GM10248 (cell line): ENCODE results near the gene SUFU.

Source experiments
- CTCF ChIA-PET: fragments of 300-600 bp; sonication (Branson Sonifier 250); formaldehyde crosslinking; extraction: SDS; loops from one replicate; lab custom pipeline; 2021; ENCODE audit warnings: antibody characterized with exemption; lab: Yijun Ruan, JAX
- POLR2A ChIA-PET: fragments of 350-650 bp; sonication (Branson Sonifier 250); formaldehyde crosslinking; extraction: SDS; loops from one replicate; lab custom pipeline; 2020; ENCODE audit warnings: antibody characterized with exemption; lab: Yijun Ruan, JAX
- DNase-seq: peaks from one replicate; pipeline ENCODE4 v3.0.0; 2012; ENCODE audit errors: extremely low spot score
- TF ChIP-seq, protein P1 (sequence below): IDR thresholded peaks from 2 replicates; pipeline ENCODE4 v1.5.1; 2012; ENCODE audit warnings: mild to moderate bottlenecking, low read depth; ENCODE audit errors: extremely low read depth, missing control alignments, control extremely low read depth

Gene SUFU

DNA sequence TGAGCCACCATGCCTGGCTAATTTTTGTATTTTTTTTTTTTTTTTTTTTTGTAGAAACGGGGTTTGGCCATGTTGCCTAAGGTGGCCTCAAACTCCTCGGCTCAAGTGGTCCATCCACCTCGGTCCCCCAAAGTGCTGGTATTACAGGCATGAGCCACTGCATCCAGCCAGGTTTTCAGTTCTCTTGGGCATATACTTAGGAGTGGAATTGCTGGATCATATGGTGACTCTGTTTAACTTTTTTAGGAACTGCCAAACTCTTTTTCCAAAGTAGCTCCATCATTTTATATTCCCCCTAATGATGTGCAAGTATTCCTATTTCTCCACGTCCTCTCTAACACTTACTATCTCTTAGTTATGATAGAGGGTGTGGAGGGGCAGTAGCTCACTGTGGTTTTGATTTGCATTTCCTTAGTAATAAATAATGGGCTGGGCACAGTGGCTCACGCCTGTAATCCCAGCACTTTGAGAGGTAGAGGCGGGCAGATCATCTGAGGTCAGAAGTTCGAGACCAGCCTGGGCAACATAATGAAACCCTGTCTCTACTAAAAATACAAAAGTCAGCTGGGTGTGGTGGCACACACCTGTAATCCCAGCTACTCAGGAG lies 41.6 kb downstream of the SUFU start:
- DNase-seq: no peak
- CTCF ChIA-PET: no interaction called here
- TF ChIP-seq, protein P1, sequence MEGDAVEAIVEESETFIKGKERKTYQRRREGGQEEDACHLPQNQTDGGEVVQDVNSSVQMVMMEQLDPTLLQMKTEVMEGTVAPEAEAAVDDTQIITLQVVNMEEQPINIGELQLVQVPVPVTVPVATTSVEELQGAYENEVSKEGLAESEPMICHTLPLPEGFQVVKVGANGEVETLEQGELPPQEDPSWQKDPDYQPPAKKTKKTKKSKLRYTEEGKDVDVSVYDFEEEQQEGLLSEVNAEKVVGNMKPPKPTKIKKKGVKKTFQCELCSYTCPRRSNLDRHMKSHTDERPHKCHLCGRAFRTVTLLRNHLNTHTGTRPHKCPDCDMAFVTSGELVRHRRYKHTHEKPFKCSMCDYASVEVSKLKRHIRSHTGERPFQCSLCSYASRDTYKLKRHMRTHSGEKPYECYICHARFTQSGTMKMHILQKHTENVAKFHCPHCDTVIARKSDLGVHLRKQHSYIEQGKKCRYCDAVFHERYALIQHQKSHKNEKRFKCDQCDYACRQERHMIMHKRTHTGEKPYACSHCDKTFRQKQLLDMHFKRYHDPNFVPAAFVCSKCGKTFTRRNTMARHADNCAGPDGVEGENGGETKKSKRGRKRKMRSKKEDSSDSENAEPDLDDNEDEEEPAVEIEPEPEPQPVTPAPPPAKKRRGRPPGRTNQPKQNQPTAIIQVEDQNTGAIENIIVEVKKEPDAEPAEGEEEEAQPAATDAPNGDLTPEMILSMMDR: no peak
- POLR2A ChIA-PET: interaction anchor here (0.6 kb wide), 1 partner anchor 27 kb away, joined by 4 read pairs; no protein-coding TSS in a partner anchor

DNA sequence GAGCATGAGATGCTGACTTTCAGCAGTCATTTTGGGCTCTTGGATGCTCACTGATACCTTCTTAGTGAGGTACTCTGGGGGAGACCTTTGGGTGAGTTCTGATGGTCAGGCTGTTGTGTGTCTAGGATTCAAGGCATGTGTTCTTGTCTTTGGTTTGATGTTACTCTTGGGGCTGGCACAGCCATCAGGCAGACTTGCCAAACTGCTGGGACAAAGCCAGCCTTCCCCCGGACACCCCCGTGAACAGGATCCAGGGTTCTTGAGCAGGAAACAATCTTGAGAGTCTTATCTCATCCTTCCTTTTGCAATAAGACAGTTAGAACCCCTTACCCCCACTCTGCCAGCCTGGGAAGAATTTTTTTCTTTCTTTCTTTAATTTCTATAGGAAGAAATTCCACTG lies 42.2 kb downstream of the SUFU start:
- CTCF ChIA-PET: no interaction called here
- POLR2A ChIA-PET: interaction anchor here (0.6 kb wide), 1 partner anchor 27 kb away, joined by 4 read pairs; no protein-coding TSS in a partner anchor
- TF ChIP-seq, protein P1: no peak
- DNase-seq: no peak

DNA sequence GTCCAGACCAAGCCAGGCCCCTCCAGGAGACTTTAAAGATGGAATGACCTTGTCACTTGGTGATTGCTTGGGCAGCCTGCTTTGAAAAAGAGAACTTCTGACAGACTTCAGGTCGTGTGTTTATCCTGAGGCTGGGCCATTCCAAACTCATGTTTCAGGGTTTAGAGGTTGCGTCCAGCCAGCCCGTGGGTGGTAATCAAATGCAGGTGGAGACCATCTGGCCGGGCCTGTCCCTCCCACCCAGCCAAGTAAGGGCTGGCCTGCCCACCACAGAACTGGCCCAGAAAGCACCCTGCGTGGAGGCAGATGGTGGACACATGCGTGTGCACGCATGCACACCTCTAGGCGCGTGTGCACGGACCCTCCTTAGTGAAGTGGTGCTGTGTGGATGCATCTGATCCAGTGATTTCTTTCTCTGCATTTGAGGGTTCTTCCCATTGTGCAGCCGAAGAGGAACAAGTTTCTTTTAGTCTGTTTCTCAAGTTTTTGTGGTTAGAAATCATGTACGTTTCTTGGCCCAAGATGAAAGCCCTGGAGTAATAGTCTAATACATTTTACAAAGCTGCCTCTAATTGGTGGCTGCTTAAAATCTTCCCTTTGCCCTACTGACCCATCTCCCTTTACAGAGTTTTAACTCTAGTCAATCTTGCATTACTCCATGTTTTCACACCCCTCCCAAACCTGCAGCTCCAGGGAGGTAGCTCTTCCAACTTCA lies 43.0 kb downstream of the SUFU start:
- POLR2A ChIA-PET: interaction anchor here (0.6 kb wide), 1 partner anchor 584 kb away, joined by 5 read pairs; no protein-coding TSS in a partner anchor
- CTCF ChIA-PET: interaction anchor here (1.1 to 3.0 kb wide), 5 partner anchors 37 to 415 kb away, joined by 3 to 9 read pairs (median 4); partner anchors contain the start of genes ACTR1A and SUFU
- DNase-seq: no peak
- TF ChIP-seq, protein P1: no peak

DNA sequence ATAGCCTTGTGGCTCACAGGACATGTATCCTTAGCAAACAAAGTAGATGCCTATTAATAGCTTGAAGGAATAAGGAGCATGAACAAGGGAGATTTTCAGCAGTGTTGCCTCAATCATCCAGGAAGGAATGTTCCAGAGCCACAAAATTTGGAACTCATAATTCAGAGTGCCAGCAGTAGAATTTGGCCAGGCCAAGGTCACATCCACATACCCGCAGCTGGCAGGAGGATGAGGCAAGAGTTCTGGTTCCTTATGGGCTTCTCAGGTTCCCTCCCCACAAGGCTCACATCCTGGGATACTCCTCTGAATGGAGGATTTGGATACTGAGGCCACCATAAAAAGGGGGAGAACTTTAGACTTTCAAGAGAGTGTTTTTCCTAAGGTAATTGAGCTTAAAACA lies 45.8 kb downstream of the SUFU start:
- DNase-seq: no peak
- ChIA-PET CTCF (interaction anchor here (1.0 to 3.0 kb wide), 3 partner anchors 10 to 47 kb away, joined by 3 to 7 read pairs (median 6); no protein-coding TSS in a partner anchor), POLR2A (interaction anchor here (0.6 kb wide), 1 partner anchor 322 kb away, joined by 3 read pairs; no protein-coding TSS in a partner anchor)
- TF ChIP-seq, protein P1: no peak

DNA sequence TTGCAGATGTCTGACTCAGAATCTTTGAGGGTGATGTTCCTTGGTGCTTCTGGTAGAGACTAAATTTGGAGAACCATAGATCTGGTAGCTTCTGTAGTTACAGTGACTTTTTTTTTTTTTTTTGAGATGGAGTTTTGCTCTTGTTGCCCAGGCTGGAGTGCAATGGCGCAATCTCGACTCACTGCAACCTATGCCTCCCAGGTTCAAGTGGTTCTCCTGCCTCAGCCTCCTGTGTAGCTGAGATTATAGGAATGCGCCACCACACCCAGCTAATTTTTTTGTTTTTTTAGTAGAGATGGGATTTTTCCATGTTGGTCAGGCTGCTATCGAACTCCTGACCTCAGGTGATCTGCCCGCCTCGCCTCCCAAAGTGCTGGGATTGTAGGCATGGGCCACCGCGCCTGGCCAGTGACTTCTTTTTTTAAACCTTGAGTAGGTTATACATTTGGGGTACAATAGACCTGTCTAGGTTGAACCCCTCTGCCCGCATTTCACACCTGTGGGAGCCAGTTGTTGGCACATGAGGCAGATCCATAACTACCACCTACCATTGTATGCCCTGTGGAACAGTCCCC lies 47.0 kb downstream of the SUFU start:
- ChIA-PET CTCF (interaction anchor here (0.8 to 1.0 kb wide), 2 partner anchors 12 to 33 kb away, joined by 3 read pairs; no protein-coding TSS in a partner anchor), POLR2A (no interaction called here)
- TF ChIP-seq, protein P1: no peak
- DNase-seq: no peak

DNA sequence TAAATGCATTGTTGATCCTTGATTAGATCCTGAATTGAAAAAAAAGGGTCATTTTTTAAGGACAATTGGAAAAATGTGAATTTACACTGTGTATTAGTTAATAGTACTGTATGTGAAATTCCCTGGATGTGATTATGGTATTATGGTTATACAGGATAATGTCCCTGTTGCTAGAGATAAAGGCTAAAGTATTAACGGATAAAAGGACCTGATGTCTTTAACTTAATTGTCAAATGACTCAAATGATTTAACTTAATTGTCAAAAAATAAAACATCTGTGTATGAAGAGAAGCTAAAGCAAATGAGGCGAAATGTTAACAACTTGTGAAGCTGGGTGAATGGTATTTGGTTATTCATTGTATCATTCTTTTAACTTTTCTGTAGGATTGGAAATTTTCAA lies 48.8 kb downstream of the SUFU start:
- DNase-seq: no peak
- ChIA-PET CTCF (interaction anchor here (1.0 kb wide), 1 partner anchor 12 kb away, joined by 3 read pairs; no protein-coding TSS in a partner anchor), POLR2A (no interaction called here)
- TF ChIP-seq, protein P1: no peak
